Measurements from ENCODE around the gene TPSAB1.

The TPSAB1 gene

DNA sequence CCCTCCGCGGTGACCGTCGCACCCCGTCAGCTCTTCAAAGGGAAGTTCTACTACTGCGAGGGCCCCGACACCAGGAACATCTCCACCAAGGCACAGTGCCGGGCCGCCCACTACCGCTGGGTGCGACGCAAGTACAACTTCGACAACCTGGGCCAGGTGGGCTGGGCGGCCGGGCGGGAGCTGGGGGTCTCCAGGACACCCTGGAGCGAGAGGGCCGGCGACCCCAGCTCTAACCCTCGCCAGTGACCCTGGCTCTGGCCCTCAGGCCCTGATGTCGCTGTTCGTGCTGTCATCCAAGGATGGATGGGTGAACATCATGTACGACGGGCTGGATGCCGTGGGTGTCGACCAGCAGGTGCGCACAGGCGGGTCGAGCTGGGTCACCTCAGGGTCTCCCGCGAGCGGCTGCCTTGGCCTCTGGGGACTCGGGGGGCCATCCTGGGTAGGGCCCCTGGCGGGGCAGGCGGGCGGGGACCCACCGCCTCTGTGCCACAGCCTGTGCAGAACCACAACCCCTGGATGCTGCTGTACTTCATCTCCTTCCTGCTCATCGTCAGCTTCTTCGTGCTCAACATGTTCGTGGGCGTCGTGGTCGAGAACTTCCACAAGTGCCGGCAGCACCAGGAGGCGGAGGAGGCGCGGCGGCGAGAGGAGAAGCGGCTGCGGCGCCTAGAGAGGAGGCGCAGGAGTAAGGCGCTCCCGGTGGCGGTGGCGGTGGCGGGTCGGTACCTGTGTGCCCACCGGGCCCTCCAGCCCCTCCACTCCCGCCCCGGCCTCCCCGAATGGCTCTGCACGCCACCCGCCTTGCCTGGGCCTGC is 28.8 kb upstream of the TPSAB1 start:
- no peak for DNase-seq

DNA sequence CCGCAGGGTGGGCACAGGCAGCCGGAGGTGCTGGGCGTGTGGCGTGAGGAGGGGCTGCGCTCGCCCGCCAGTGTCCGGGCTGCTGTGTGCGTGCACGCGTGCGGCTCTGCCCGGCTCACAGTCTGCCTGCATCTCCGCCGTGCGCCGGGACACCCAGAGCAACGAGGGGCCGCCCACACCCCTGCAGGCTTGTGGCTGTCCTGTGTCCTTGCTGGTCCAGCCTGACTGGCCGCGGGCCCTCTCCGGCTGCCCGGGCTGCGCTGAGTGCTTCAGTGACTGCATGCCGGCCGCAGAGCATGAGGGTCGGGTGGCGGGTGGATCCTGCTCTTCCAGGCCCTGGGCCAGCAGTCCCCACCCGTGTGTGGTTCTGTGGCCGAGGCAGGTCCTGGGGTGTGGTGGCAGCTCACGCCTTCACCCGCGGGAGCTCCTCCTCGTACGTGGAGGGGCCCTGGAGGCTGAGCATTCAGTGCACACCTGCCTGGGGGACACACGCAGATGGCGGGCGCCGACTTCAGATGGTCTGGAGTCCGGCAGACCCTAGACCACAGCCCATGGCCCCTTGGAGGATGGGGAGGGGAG is 27.8 kb upstream of the TPSAB1 start:
- DNase-seq, result no peak

DNA sequence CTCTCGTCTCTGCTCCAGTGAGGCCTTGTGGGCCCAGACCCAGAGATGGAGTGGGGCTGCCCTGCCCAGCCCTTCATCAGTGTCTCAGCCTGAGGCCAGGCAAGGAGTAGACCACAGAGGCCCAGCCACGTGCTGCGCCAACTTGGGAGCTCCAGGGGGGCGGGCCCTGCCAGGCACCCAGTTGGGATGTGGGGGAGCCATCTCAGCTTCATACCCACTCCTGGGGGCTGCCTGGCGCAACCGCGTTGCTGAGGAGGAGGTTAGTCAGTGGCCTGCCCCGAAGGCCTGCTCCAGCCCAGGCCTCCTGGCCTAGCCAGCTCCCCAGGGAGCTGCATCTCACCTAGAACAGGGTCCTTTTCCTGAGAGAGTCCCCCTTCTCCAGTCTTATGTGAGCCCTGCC is 27.3 kb upstream of the TPSAB1 start:
- no peak for DNase-seq

DNA sequence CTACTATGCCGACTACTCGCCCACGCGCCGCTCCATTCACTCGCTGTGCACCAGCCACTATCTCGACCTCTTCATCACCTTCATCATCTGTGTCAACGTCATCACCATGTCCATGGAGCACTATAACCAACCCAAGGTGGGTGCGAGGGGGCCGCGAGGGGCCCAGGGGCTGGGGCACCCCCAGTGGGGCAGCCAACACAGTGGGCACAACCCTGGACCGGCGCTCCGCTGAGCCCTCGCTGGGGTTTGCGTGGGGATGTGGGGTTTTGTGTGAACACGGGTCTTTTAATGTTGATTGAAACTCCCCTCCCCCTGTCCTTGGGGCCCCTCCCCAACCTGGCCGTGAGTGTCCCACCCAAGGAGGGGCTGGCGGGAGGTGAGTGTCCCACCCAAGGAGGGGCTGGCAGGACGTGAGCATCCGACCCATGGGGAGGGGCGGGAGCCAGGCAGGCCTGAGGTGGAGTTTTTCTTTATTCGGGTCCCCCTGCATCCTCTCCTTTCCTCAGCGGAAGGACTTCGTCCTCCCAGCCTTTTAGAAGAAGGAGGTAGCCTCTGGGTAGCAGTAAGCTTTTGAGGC is 26.6 kb upstream of the TPSAB1 start:
- DNase-seq, result no peak

DNA sequence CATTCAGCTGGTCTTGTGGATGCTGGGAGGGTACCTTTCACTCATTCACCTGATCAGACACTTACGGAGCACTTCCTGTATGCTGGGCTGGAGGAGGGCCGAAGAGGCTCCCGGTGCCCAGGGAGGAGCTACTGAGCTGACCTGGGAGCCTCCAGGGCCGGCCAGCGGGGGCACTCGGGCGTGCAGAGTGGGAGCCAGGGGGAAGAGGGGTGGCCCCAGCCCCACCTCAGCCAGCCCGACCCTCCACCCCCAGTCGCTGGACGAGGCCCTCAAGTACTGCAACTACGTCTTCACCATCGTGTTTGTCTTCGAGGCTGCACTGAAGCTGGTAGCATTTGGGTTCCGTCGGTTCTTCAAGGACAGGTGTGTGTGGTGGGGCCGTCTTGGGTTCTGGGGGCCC is 25.8 kb upstream of the TPSAB1 start:
- DNase-seq, result no peak

DNA sequence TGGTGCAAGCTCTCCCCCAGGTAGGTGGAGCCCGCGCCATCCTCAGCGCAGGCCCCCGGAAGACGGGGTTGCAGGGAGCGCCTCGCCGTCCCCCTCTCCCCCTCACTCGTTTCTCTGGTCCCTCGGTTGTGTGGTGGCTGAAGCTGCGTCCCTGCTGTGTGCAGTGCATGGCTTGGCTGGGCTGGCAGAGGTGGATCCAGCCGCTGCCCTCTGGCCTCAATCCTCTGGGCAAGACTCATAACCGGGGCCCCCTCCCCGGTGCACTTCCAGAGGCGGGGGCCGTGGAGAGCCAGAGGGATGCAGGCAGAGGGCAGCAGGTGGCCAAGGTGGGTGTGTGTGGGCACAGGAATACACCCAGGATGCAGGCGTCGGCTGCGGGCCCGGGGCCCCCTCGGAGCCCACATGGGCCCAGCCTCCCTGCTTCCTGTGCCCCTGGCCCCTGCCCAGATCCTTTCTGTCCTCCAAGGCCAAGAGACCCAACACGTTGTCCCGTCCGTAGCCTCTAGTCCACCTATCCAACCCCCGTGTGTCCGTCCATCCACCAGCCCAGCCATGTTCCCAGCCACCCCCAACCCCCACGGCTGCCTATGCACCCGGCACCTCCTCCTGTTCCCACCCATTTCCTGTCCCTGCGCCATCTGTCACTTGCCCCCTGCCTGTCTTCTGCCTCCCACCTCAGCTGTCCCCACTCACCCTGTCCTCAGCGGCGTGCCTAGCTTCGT is 24.8 kb upstream of the TPSAB1 start:
- DNase-seq, result no peak

DNA sequence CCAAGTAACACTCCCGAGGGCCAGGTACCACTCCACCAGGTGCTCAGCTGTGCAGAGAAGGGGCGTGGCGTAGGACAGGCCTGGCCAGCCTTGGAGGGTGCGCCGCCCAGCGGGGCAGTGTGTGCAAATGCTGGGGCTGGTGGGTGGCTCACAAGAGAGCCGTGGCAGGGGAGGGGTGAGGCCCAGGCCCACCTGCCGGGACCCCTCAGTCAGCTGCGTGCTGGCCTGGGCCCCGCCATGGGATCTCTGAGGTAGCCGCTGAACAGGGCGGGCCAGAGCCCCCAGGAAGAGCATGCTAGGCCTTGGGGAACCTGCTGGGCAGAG is 24.2 kb upstream of the TPSAB1 start:
- DNase-seq, result no peak

DNA sequence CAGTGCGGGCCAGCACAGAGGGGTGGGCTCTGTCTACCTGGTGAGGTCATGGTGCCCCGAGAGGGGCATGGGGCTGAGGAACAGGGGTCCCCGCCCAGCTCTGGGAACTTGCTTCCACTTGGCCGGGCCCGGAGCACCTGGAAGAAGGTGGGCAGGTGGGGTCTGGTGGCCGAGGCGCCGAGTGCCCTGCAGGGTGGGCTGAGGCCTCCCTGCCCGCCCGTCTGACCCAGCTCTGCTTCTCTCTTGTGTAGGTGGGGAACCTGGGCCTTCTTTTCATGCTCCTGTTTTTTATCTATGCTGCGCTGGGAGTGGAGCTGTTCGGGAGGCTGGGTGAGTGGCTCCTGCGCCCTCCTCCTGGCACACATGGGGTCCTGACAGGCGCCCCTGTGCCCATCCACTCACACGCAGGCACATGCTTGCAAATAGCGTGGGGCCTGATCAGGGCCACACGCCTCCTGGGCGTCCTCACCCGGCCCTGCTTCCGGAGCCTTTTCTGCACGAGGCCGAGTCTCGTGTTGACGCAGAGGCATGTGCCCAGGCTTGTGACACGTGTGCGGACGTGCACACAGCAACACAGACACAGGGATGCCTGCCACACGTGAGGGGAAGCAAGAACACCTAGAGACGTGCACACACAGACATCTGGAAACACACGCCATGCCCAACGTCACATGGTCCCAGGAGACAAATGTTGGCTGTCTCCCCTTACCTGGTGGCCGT is 23.7 kb upstream of the TPSAB1 start:
- no peak for DNase-seq

DNA sequence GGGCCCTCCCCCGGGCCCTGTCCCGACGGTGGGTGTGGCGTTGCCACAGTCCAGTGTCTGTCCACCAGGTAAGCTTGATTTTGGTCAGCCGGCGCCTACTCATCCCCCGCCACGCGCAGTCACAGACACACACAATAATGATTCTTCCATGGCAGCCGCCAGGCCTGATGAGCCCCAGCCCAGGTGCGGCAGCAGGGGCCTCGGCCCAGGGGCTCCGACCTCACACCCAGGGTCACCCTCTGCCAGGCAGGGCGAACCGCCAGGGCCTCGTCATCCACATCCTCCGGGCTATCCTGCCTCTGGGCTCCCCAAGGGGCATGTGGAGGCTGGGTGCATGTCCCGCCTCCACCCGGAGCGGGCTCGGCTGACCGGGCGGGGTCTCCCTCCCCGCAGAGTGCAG is 23.0 kb upstream of the TPSAB1 start:
- DNase-seq, result no peak

DNA sequence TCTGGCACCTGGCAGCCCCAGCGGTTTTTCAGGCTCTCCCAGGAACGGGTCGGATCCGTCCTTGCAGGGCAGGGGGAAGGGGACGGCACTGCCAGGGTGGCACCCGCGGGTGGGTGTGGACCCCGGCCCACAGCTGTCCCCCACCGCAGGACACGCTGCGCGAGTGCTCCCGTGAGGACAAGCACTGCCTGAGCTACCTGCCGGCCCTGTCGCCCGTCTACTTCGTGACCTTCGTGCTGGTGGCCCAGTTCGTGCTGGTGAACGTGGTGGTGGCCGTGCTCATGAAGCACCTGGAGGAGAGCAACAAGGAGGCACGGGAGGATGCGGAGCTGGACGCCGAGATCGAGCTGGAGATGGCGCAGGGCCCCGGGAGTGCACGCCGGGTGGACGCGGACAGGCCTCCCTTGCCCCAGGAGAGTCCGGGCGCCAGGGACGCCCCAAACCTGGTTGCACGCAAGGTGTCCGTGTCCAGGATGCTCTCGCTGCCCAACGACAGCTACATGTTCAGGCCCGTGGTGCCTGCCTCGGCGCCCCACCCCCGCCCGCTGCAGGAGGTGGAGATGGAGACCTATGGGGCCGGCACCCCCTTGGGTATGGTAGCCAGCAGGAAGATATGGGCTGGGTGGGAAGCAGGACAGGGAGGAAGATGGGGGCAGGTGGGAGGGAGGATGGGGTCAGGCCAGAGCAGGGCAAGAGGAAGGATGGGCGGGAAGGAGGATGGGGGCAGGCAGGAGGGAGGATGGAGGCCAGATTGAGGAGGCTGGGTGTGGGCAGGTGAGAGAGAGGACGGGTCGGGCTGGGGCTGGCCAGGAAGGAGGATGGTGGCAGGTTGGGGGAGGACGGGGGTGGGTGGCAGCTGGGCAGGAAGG is 22.2 kb upstream of the TPSAB1 start:
- DNase-seq, result no peak

DNA sequence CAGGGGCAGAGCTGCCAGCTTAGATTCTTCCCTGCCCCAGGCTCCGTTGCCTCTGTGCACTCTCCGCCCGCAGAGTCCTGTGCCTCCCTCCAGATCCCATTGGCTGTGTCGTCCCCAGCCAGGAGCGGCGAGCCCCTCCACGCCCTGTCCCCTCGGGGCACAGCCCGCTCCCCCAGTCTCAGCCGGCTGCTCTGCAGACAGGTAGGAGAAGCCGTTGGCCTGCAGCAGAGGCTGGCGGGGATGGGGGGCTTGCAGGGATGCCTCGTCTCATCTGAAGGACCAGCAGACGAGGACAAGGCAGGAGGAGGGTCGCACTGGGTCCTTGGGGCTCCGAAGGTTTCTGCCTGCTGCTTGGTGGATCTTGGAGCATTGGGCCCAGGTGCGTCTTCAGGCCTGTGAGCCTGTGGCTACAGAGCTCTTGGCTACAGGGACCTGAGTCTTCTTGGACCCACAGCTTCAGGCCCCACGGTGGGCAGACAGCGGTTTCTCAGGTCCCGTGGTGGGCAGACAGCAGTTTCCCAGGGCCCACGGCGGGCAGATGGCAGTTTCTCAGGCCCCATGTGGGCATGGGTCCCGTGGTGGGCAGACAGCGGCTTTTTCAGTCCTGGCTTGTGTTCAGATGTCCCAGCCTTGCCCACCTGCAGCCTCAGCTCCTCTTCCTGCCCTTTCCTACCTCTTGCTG is 21.4 kb upstream of the TPSAB1 start:
- no peak for DNase-seq

DNA sequence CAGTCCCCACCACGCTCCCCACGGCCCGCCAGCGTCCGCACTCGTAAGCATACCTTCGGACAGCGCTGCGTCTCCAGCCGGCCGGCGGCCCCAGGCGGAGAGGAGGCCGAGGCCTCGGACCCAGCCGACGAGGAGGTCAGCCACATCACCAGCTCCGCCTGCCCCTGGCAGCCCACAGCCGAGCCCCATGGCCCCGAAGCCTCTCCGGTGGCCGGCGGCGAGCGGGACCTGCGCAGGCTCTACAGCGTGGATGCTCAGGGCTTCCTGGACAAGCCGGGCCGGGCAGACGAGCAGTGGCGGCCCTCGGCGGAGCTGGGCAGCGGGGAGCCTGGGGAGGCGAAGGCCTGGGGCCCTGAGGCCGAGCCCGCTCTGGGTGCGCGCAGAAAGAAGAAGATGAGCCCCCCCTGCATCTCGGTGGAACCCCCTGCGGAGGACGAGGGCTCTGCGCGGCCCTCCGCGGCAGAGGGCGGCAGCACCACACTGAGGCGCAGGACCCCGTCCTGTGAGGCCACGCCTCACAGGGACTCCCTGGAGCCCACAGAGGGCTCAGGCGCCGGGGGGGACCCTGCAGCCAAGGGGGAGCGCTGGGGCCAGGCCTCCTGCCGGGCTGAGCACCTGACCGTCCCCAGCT is 20.3 kb upstream of the TPSAB1 start:
- no peak for DNase-seq

DNA sequence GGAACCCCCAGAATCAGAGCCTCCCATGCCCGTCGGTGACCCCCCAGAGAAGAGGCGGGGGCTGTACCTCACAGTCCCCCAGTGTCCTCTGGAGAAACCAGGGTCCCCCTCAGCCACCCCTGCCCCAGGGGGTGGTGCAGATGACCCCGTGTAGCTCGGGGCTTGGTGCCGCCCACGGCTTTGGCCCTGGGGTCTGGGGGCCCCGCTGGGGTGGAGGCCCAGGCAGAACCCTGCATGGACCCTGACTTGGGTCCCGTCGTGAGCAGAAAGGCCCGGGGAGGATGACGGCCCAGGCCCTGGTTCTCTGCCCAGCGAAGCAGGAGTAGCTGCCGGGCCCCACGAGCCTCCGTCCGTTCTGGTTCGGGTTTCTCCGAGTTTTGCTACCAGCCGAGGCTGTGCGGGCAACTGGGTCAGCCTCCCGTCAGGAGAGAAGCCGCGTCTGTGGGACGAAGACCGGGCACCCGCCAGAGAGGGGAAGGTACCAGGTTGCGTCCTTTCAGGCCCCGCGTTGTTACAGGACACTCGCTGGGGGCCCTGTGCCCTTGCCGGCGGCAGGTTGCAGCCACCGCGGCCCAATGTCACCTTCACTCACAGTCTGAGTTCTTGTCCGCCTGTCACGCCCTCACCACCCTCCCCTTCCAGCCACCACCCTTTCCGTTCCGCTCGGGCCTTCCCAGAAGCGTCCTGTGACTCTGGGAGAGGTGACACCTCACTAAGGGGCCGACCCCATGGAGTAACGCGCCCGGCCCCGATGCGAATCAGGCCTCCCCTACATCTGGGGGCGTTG is 19.5 kb upstream of the TPSAB1 start:
- no peak for DNase-seq

DNA sequence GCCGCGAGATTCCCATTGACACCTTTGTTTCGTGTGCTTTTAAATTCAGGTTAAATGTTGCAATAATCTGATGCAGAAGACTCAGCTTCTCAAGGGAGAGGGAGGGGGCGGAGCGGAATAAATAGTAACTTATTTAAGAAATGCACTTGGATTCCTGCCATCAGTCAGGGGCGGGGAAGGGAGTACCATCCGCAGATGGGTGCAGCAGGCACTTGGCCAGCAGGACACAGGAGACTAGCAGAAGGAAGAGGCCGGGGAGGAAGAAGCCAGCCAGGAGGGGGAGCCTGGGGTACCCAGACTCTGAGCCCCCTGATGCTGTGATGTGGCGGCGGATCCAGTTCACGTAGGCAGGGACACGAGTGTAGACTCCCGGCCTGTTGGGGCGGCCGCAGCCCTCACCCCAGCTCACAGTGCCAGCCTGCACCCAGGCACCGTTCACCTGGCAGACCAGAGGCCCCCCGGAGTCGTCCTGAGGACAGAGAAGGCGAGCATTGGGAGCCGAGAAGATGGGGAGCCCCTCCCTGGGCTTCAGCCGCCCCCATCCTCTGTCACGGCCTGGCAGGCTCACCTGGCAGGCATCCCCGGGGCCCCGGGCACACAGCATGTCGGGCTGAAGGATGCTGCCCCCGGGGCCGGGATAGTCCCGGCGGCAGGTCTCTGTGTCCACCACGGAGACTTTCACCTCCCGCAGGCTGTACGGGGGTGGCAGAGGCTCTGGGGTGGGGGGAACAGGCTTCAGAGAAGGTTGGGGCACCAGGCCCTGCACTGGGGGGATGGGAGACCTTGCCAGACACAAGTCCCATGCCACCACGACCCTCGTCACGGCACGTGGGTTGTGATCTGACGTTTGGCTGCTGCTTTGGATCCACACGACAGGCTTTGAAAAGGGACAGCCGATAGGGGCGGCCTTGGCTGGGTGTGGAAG is 18.6 kb upstream of the TPSAB1 start:
- DNase-seq, result no peak

DNA sequence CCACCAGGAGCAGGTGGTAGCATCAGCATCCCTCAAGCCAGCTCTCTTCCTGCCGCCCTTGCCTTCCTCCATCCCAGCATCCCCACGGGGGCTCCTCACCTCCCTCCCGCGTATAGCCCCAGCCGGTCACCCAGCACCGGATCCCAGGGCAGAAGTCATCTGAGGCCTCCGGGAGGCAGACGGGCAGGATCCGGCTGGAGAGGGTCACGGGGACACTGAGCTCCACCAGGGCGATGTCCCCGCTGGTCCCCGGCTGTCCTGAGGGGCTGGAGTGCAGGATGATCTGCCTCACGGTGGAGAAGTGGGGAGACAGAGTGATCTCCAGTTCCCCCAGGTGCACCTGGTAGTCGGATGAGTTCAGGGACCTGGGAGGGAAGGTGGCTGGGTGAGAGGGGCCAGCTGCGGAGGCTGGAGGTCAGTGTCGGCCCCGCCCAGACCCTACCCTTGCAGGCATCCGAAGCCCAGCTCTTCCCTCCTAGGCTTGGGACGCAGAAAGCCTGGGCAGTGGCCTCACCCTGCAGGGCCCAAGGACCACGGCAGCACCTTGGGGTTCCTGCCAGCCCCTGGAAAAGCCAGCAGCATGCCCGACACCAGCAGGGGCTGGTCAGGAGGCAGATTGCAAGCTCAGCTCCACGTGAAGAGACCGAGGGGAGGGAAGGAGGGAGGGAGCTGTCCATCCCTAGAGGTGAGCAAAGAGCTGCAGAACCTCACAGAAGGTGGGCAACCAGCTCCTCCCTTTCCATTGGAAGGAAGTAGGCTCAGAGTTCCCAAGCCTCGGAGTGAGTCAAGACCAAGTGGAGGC is 17.8 kb upstream of the TPSAB1 start:
- DNase-seq, result no peak

DNA sequence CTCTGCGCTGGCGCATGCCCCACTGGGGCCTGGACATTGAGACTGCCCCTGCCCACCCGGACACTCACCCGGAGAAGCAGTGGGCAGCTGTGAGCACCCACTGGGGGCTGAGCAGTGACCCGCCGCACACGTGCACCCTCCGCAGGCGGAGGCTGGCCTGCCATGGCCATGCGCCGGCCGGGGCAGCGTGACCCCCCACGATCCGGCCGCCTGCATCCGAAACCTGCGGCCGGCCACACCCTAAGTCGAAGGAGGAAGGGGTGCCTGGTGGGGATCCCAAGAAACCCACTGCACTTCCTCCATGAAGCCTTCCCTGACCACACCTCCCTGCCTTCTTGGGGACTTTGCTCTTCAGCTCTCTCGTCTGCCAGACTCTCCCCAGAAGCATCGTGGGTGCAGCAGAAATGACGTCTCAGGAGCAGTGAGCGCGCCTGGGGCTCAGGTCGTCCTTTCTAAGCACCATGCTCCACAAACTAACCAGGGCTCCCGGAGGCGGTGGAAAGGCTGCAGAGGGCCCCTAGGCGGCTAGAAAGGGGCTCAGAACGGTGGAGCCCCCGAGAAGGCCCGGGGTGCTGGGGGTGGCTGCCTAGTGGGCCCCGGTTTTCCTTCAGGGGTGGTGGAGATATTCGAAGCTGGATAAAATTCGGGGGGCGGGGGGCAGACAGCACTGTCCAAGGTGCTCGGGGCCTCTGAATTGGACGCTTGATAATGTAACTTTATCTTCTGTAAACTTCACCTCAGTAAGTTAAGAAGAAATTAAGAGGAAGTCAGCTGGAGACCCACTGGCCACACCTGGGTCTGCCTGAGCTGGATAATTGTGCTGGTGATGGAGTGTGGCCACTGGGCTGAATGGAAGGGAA is 16.9 kb upstream of the TPSAB1 start:
- DNase-seq, result no peak

DNA sequence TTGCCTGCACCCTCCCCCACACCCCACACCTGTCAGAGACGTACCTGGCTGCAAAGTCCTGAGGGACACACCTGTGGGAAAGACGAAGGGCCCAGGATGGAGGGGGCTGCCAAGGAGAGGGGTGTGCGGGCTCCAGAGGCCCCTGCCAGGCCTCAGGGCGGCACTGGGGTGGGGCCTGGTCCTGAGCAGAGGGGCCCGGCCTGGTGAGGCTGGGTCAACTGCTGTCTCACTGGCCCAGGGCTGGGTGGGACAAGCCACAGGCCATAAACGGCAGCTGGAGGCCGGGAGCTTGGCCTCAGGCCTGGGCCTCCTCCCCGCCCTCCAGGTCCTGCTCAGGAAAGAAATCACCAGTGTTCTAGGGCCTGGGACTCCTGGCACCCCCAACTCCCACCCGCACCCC is 15.9 kb upstream of the TPSAB1 start:
- DNase-seq, result no peak

All from NCI-H1436 treated with DMSO at 0.1 percent for 48 hours (cell line).